Ovary (tissue), 3 donors: ENCODE results near the gene PRKG2.

Experiments
- CTCF ChIP-seq, 3 donors: fragments of 450-650 bp in 2 of 3; fragments of 200-600 bp in 1 of 3; IDR thresholded peaks; one replicate each; pipeline versions ENCODE4 v1.5.1 to v1.8.0; 2016 to 2022; ENCODE audit warnings: antibody characterized with exemption in 3 of 3, mild to moderate bottlenecking in 1 of 3
- EP300 ChIP-seq: sonication (generic); formaldehyde crosslinking; IDR thresholded peaks from one replicate; pipeline ENCODE4 v1.6.1; 2017; ENCODE audit warnings: antibody characterized with exemption
- POLR2A ChIP-seq: fragments of 450-650 bp; IDR thresholded peaks from one replicate; pipeline ENCODE4 v1.6.1; 2017; ENCODE audit warnings: antibody characterized with exemption, mild to moderate bottlenecking, moderate library complexity
- donor health status: DM: no; HTN: no; CAD: no.

- TF ChIP-seq EP300 (no peak), CTCF (IDR thresholded peaks at IDR 0.05) (no peak), POLR2A (no peak)
These were observed 153.7 kb downstream of the PRKG2 start for GRCh38 chr4:81061344-81061730.
